ENCODE measurements around the gene PCK2.
"Not testable (repeated sequence)": the region's sequence is repeated elsewhere in the genome, so short reads cannot be mapped to it uniquely, and the experiment has no call there.

Gene PCK2

GRCh38 chr14:24093901-24094840 is at the start of gene PCK2:
TSS of gene PCK2 (plus strand) at chr14:24094311. CDS start at chr14:24094406, 95 bp downstream.
- peak; percentile 47 to 51 for DNase-seq (ENCODE audit: low read depth in 2 of 2)

GRCh38 chr14:24049002-24049401 is 45.1 kb upstream of the PCK2 start:
- DNase-seq (ENCODE audit: low read depth in 2 of 2) = not testable (repeated sequence)

- DNase-seq (ENCODE audit: low read depth in 2 of 2) = not testable (repeated sequence)
Observed at GRCh38 chr14:24050753-24051152, 43.4 kb upstream of the PCK2 start.

GRCh38 chr14:24051176-24051788 is 42.8 kb upstream of the PCK2 start:
- DNase-seq (ENCODE audit: low read depth in 2 of 2) = no peak

- DNase-seq (ENCODE audit: low read depth in 2 of 2) = peak; percentile 19 to 23
Observed at GRCh38 chr14:24051789-24052655, 42.1 kb upstream of the PCK2 start, which contains the start of gene CARMIL3. TSS of gene CARMIL3 (plus strand) at chr14:24052009. CDS start at chr14:24052154, 145 bp downstream.

GRCh38 chr14:24052656-24053547 is 41.2 kb upstream of the PCK2 start:
- peak in 1 of 2 donors; percentile 25 for DNase-seq (ENCODE audit: low read depth in 2 of 2)

- no peak for DNase-seq (ENCODE audit: low read depth in 2 of 2)
Observed at GRCh38 chr14:24053548-24054323, 40.4 kb upstream of the PCK2 start.

GRCh38 chr14:24054324-24054641 is 39.8 kb upstream of the PCK2 start:
- DNase-seq (ENCODE audit: low read depth in 2 of 2) = no peak

- DNase-seq (ENCODE audit: low read depth in 2 of 2) = no peak
Observed at GRCh38 chr14:24054646-24055045, 39.5 kb upstream of the PCK2 start.

- no peak for DNase-seq (ENCODE audit: low read depth in 2 of 2)
Observed at GRCh38 chr14:24055971-24056799, 37.9 kb upstream of the PCK2 start.

GRCh38 chr14:24056800-24057184 is 37.3 kb upstream of the PCK2 start:
- no peak for DNase-seq (ENCODE audit: low read depth in 2 of 2)

GRCh38 chr14:24057271-24057670 is 36.8 kb upstream of the PCK2 start:
- no peak for DNase-seq (ENCODE audit: low read depth in 2 of 2)

- DNase-seq (ENCODE audit: low read depth in 2 of 2) = no peak
Observed at GRCh38 chr14:24057867-24058259, 36.2 kb upstream of the PCK2 start.

GRCh38 chr14:24058260-24058950 is 35.7 kb upstream of the PCK2 start:
- no peak for DNase-seq (ENCODE audit: low read depth in 2 of 2)

GRCh38 chr14:24058951-24059475 is 35.1 kb upstream of the PCK2 start:
- no peak for DNase-seq (ENCODE audit: low read depth in 2 of 2)

- no peak for DNase-seq (ENCODE audit: low read depth in 2 of 2)
Observed at GRCh38 chr14:24059841-24060388, 34.2 kb upstream of the PCK2 start.

GRCh38 chr14:24060443-24060842 is 33.7 kb upstream of the PCK2 start:
- DNase-seq (ENCODE audit: low read depth in 2 of 2) = no peak
